ENCODE data around the gene OMP. TPM values are rescaled to one million over a fixed set of nuclear protein-coding genes. Genes with fewer than 3 reads are reported as not detected.

The OMP gene
- polyA plus RNA-seq, 12 donors = not detected

DNA sequence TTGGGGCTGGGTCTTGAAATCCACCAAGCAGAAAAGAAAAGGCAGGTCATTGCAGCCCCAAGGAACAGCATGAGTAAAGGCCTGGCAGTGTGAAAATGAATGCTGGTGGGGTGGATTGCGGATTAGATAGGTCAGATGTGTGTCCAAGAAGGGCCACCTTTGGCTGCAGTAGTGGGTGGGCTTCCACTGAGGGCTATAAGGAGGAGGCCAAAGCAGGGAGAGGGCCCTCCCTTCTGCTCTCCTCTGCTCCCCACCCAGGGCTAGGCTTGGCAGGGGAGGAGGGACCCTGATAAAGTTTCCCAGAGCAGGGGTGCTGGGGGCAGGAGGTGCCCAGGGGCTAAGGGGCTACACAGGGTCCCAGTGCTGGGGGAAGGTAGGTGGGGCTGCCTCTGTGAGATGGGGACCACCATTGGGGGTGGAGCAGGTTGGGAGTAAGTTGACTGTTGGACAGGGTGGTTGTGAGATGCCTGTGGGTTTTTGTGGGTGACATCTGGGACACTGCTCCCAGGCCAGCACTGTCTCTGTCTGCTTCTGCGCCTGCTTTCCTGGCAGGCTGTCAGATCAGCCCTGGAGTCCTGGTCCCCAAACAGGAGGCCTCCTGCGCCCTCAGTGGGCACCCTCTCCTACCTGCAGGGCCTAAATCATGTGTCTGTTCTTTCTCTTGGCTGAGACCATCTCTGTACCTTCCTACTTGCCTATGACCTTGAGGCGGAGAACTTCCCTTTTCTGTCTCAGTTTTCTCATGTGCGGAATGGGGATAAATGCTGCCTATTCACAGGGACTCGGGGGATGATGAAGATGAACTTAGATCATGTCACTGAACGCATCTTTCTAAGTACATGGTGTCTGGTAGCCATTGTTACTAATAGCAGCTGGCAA is 33.9 kb upstream of the OMP start:
- no peak for DNase-seq

DNA sequence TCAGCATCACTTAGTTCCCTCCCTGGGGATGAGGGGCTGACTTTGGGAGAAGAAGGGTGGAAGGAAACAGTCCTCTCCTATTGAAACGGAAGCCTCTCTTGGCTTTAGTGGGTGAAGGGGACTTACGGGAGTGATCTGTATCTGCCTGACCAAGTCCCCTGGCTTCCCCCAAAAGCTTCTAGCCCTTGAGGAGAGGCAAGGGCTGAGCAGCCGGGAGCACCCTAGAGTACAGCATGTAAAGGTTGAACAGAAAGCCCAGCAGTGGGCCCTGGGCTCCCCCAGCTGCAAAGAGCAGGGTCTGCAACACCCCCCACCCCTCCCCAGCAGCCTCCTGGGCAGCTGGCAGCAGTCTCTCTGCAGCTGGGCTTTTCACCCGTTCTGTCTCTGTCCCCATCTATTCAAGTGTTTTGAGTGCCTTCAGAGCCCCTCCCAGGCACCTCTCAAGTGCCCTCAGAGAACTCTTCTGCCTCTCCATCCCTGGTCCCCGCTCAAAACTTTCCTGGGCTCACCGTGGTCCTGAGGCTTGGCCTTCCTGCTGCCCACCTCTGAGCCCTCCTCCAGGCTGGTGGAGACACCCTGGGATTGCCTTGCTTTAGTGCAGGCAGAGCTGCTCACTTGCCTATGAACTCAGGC is 33.2 kb upstream of the OMP start:
- no peak for DNase-seq

DNA sequence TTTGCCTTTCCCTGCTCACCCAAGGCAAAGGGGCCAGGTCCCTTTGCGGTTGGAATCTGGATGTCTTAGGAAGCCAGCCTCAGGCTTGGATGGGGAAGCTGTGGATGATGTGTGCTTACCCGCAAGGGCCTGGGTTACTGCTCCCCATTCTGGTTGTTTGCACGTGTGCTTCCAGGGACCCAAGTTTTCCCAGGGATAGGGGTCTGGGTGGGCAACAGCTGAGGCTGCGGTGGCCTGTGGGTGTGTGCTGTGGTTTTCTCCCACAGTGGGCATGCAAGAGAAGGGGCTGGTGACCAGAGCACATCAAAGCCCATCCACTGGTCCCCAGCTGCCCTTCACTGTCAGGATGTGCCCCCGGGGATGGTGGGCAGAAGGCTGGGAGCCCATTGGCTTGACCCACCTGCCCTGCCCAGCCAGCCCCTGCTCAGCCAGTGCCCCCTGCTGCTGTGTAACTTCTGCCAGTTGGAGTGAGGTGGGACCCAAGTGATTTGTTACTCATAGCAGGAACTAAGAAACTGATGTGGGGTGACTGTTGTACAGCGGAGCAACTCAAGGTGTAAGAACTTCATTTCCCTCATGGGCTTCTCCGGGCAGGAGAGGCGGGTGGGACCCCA is 32.6 kb upstream of the OMP start:
- DNase-seq = no peak

DNA sequence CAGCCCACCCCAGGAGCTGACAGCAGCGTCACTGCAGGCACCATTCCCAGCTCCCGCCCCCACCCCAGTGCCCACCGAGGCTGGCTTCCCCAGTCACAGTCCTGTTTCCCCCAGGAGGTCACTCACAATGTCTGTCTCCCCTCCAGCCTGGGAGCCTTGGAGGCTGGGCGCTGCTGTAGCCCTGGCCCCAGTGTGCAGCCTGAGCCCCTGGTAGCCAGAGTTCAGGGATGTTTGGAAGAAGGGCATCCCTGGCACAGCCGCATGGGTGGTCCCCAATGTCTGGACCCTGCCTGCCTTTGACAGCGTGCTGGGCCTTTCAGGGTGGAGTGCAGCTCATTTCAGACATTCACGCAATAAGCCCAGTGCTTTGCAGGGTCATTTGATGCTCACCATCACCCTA is 31.6 kb upstream of the OMP start:
- no peak for DNase-seq

DNA sequence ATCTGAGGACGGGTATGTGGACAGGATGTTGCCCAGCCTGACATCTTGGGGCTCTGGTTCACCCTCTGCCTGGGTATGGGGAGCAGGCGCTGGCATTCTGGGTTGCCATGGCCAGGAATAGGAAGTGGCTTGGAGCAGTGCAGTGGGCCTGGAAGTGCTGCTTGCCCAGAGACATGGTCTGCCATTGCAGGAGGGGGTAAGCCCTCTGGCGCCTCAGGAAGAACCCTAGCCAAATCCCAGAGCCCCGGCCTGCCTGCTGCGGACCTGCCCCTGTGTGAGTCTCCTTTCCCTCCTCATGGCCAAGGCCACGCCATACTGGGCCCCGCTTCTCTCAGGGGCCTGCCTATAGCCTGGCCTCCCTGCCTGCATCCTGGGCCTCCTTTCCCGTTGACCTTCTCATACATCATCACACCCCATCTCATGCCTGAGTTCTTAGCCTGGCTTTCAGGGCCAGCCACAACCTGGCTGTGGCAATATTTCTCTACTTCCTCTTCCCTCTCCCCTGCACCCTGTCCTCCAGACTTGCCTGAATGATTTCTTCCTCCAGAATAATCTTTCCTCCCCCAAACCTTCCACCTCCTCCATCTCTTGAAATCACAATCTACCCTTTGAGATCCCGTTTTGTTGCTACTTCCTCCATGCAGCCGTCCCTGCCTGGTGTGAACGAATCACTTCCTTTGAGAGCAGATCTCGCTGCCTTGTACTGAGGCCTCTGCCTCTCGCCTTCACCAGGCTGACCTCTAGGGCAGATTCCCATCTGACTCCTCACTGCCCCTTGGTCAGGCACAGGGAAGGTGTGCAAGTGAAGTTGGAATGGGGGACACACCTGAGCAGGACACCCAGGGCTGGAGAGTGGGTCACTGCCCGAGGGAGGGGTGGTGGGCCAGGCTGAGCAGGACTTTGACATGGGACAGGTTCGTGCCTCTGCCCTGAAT is 30.7 kb upstream of the OMP start:
- no peak for DNase-seq

DNA sequence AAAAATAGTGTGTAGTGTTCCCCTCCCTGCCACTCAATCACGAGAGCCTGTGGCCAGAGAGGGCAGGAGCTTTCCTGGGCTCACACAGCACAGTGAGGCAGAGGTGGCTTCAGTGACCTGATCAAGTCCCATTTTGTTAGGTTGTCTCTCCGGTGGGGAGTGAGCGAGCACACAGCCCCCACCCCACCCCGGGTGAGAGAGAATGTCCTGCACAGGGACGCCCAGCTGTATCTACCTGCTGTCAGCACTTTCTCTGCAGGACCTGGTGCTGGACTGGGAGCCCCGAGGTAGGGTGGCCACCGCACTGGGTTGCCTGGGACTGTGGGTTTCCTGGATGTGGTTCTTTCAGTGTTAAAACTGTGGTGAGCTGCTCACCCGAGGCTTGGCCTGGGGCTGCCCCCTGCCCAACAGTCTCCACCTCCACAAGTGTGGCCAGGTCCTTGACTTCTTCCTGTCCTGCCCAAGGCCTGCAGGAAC is 29.8 kb upstream of the OMP start:
- DNase-seq = no peak

DNA sequence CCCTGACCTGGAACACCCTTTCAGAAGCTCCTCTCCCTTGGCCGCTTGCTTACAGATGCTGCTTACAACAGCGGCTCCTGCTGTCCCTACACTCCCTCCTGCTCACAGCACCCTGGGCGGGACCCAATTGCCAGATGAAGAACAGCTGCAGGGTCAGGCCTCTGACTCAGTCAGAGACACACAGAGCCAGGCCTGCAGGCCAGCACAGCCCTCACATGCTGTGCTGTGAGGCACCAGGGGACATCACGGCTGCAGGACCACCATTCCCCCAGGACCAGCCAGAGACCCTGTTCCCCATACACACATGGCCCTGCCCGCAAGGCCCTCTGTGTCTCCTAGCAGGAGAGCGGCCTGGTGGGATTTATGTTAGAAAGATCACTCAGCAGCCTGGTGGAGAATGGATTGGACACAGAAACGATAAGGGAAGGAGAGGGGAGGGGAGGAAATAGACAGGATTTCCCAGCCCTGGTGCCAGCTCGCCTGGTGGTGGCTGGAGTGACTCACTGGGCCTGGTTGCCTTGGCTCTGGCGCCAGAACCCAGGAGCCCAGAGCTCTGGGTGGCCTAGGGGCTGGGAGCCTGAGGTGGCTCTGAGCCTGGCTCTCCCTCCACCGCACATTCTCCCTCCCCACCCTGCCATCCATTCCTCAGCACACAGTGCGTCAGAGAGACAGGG is 29.2 kb upstream of the OMP start:
- DNase-seq = peak; percentile 91

DNA sequence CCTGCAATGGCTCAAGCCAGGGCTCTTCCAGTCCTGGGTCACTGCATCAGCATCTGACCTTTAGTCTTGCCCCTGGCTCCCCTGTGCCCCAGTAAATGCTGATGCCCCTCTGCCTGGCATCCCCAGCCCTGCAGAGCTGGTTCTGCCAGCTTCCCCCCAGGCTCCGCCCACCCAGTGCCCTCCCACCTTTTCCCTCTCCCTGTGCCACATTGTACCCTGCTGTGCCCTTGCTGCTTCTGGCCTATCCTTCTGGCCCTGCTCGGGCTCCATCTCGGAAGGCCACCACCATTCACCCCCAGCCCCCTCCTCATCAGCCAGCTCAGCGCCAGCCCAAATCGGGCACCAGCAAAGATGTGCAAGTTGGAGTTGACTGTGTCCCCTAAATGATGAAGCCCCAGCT is 28.4 kb upstream of the OMP start:
- DNase-seq = no peak

DNA sequence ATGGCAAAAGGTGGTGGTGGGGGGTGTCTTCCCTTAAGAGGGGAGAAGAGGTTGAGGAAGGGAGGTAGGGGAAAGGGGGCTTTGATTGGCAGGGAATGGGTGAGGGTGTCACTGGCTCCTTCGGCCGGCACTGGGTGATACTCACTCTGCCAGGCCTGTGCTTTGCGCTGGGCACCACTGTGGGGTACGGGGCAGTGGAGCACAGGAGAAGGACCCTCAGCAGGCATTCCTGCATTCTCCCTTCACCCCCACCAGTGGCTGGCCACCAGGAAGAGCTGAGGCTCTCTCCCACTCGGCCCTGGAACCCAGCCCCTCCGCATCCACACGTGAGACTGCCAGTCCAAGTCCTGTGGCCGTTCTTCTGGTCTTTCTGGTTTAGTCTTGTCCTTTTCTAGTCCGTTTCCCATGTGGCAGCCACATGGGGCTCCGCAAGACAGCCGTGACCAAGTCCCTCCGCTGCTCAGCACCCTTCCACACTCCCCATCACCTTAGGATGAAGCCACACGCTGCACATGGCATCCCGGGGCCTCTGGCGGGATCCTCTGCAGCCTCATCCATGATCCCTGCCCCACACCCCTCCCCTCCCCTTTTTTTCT is 27.9 kb upstream of the OMP start:
- DNase-seq = no peak

DNA sequence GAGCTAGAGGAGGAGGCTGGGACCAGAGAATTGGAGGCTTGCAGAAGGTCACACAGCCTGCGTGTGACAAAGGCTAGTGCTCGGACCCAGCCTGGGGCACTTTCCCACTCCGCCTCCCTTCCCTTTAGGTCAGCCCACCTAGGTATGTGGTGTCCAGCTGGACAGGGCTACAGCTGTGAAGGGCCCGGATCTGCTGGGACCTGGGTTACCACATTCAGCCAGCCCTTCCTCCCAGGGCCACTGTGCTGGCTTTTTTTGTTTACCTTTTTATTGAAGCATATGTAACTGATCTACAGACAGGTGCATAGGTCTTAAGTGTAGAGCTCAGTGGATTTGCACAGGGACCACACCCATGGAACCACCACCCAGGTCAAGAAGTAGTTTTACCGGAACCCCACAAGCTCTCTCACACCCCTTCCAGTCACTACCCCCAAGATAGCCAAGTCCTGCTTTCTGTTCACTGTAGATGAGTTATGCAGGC is 27.2 kb upstream of the OMP start:
- DNase-seq = no peak

DNA sequence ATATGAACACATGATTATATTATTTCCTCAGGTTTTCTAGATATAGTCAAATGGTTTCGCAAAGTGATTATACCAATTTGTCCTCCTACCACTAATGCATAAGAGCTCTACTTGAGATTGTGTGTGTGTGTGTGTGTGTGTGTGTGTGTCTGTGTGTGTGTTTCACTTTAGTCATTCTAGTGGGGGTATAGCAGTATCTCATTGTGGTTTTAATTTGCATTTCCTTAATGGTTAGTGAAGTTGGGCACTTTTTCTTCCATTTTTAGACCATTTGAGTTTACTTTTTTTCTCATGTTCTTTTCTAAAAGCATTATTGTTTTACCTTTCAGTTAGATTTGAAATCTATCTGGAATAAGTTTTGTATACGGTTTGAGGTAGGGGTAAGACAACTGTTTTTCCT is 23.0 kb upstream of the OMP start:
- no peak for DNase-seq

DNA sequence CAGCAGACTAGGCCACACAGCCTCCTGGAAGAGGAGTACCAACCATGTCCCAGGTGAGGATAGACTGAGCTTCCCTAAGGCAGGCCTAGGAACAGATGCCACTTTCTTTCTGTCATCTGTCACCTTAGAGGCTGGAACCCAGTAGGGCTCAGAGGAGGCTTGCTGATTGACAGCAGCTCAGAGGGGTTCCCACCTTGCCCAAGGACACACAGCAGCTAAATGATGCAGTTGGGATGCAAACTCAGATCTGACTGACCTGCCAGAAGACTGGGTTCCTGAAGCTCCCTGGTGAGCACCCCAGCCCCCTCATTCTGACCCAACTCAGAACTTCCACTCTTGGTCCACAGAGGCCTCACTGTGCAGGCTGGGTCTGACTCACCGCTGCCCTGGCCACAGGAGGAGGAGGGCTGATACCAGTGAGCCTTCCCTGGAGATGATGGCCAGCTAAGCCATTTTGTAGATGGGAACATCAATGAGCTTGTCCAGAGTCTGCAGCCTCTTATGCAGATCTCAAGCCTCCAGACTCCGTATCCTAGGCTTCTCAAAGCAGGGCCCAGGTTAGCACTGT is 21.9 kb upstream of the OMP start:
- no peak for DNase-seq

DNA sequence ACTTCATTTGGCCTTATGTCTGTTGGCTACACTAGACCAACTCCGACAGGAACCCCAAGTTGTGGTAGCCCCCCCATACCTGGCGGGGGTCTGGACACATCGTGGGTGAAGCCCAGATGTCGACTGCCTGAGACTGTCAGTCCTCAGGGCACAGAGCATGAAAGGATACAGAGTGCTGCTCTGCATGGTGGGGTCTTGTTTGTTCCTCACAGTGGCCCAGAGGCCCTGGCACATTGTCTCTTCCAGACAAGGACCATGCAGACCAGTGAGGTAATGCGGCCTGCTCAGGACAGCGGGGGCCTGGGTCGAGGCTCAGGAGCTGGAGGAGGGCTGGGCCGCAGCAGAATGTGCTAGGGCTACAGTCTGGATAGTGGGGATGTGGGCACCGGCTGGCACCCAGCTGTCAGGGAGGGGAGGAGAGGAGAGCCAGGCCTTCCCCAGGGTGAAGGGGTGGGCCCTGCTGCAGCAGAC is 21.2 kb upstream of the OMP start:
- no peak for DNase-seq

DNA sequence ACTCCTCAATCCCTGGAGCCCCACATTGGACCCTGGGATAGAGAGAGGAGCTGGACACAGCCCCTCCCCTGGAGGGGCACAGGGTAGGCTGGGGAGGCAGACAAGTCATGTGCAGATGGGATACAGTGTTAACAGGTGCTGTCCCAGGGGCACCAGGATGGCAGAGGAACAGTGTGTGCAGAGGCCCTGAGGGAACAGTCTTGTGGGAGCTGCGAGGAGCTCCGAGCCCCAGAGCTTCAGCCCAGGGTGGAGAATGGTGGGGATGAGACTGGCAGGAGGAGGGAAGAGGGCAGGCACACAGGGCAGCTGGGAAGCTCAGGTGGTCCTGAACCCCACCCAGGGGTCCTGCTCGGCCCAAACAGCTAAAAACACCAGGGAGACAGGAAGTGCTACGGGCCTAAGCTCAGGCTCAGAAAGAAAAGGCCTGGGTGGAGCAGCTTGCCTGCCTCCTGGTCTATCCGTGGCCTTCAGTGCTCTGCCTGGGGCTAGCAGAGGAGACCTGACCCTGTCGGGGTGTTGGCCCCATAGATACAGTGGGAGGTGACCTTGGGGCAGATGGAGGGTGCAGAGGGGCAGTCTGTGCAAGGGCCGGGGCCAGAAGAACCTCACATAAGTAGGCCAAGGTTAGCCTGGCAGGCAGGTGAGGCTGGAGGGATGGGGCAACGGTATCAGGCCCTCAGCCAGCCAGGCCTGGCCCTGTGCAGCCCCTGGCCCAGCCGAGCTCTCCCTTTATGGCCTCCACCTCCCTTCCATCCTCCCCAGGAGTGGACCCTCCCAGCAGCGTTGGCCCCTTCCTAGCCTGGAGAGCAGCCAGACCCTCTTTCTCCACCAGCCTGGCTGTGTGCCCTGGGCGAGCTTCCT is 20.4 kb upstream of the OMP start:
- no peak for DNase-seq

DNA sequence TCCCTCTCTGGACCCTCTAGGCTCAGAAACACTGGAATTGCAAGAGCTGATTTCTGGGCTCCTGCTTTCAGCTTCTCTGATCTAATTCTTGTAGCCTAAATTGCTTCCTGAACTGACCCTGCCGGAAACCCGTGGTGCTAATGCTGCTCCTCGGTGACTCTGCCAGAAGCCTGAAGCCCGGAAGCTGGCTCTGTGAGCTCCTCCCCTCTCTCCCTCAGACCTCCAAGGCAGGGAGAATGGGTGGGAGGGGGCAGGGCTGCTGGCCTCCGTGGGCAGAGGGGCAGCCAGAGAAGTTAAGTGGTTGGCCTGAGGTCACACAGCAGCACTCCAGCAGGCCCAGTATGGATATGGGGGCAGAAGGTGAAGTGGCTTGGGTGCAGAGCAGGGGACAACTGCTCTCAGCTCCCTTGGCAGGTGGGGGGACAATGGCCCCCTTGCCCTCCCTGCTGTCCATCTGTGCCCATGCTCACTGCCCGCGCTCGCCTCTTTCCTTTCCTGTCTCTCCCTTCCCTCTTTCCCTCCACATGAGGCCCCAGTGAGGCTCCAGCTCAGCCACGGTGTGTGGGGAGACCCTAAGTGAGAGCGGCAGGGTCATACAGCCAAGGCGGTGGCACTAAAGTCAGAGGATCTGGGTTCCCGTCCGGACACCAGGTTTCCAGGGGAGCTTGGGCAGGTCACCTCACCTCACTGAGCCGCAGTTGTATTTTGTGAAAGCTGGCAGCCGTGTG is 19.6 kb upstream of the OMP start:
- DNase-seq = peak; percentile 38

DNA sequence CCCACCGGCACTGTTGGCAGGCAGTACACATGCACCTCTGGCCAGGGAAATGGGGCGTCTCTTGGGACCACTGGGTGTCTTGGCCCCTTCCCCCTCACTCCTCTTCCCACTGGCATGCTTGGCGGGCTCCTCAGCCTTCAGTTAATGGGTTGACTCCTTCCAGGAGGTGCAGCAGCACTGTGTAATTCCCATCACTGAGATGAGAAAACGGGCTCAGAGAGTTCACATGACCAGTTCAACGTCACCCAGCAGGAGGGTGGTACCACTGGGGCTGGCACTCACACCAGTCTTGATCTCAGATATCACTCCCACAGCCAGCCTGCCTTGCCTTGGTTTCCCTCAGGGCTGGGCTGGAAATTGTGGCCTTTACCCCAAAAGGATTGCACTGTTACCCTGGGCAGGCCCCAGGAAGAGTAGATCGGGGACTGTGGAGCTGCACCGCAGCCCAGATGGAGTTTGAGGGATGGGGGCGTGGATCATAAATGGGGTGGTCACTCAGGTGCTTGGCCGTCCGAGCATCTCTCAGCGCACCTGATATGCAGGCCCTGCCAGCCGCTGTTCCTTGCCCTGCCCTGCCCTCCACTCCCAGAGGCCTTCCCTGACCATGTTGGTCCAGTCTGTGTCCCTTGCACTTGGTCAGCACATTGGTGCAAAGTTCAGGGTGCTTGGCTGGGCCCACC is 18.9 kb upstream of the OMP start:
- DNase-seq = no peak

DNA sequence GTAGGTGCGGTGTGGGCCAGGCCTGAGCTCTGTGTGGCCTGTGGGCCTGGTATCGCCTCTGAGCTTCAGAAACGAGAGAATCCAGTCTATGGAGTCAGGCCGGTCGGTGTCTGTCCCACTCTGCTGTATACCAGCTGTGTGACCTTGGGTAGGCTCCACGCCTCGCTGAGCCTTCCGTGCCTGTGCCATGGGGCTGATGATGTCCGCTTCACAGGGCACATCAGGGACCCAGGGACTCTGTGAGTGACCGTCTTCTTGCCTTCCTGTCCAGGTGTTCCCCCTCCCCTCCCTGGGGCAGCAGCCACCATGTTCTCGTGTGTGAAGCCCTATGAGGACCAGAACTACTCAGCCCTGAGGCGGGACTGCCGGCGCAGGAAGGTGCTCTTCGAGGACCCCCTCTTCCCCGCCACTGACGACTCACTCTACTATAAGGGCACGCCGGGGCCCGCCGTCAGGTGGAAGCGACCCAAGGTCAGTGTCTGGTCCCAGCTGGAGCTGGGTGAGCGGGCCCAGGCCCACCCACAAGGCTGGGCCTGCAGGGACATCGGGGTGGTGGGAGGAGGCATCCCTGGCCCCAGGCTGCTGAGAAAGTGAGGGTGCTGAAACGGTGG is 18.0 kb upstream of the OMP start:
- no peak for DNase-seq
